Measurements from ENCODE around the gene AASS. TPM values are rescaled to one million over a fixed set of nuclear protein-coding genes. Genes with fewer than 3 reads are reported as not detected.
"Not testable (repeated sequence)": the region's sequence is repeated elsewhere in the genome, so short reads cannot be mapped to it uniquely, and the experiment has no call there.

The AASS gene
- total RNA-seq, result 39.7 and 44.5 TPM in 2 replicates

DNA sequence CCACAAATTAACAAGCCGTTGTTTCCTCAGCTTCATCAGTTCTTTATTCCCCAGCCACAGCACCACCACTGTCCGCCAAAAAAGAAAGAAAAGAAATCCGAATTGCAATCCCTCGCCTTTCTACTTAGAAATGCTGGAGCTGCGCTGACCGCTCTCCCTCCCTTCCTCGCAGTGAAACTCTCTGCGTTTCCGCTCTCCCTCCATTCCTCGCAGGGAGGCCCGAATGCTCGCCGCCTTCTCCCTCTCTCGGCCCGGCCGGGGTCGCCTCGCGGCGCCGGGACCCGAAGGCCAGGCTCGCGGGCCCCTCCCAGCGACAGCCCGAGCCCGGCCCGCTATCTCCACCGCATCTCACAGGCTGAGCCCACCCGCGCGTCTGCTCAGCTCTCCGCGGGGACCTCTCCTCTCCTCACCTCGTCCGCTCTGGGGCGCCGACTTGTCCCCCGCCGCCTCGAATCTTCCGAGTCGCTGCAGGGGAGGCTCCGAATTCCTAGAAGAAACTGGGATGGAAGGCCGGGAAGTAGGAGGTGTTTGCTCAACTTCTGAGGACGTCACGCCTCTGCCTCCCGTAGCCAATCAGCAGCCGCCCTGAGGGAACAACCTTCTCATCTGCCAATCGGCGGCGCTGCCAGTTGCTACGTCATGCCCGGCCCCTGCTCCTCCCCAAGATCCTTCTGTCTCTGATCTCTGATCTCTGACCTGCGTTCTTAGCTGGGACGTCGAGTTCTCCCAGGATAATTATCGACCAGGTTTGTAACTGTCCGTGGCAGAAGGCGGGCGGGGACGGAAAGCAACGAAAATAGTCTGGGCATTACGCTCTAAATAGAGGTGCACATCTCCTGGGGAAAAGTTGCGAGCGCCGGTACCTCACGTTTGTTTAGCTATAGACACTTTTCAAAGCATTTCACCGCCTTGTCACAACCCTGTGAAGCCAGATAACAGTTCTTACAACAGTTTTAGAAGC is at the start of gene AASS:
Gene AASS (minus strand): TSS at position 499 of the 961 bp plus-strand sequence. CDS start 10,523 bp downstream, outside the sequence.
- peak; percentile 98 for DNase-seq

DNA sequence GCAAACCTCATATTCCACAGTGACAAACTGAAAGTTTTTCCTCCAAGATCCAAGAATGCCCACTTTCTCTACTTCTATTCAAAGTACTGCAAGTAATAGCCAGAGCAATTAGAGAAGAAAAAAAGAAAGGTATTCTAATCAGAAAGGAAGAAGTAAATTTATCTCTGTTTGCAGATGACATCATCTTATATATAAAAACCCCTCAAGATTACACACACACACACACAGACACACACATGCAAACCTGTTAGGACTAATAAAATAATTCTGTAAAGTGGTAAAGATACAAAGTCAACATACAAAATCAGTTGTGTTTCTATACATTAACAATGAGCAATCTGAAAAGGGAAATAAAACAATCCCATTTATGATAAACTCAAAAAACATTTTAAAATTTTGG is 44.7 kb upstream of the AASS start:
- DNase-seq, result no peak

DNA sequence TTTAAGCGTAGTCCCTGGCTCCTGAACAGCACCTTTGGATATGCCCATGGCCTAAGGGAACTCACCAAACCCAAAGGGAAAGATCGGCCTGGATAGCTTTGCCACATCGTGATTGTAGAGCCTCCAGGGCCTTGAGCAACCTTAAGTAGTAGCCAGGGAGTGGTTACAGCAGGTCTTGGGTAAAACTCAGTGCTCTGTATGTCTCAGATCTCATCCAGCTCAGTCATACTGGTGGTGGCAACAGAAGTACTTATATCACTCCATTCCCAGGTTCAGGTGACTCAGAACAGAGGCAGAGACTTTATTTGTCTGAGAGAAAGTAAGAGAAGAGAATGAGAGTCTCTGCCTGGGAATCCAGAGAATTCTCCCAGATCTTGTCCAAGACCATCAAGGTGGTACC is 39.1 kb upstream of the AASS start:
- DNase-seq, result no peak

DNA sequence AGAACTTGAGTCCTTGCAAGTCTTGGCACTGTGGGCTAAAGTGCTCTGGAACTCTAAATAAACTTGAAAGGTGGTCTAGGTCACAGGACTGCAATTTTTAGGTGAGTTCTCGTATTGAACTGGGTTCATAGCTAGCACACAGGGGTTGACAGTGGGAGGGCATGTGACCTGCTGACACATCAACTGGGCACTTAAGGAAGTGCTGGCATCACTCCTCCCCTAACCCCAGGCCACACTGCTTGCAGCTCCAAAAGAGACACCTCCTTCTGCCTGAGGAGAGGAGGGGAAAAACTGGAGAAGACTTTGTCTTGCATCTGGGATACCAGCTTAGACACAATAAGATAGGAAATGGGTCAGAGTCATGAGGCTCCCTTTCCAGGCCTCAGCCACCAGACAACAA is 38.0 kb upstream of the AASS start:
- no peak for DNase-seq

DNA sequence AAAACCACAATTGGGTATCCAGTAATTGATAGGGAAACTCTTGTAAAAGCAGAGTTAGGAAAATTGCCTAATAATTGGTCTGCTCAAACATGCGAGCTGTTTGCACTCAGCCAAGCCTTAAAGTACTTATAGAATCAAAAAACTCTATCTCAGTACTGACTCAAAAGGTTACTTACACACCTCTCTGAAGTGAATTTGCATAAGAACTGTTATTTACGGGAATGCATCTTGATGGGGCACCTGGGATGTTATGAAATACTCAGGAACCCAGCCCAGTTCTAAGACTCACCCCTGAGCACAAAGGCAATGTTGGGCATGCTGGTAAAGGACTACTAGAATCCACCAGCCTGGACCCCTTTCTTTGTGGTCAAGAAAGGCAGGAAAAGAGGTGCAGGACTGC is 28.1 kb upstream of the AASS start:
- DNase-seq, result not testable (repeated sequence)

DNA sequence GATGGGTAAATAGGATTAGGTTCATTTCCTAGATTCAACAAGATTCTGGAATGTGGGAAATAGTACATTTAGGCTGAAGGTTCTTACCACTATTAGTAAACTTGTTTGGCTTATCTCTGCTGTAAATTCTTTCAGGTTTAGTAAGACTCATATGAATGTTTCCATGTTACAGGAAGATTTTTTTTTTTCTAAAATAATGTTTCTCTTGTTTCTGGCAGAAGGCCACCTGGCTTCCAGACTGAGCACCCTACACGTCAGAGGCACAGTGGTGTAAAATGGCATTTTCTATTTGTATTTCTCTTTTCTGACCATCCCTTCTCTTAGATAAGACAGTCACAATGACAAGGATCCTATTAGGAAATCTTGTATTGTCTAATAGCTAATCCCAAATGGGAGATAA is 22.7 kb upstream of the AASS start:
- peak; percentile 37 for DNase-seq

DNA sequence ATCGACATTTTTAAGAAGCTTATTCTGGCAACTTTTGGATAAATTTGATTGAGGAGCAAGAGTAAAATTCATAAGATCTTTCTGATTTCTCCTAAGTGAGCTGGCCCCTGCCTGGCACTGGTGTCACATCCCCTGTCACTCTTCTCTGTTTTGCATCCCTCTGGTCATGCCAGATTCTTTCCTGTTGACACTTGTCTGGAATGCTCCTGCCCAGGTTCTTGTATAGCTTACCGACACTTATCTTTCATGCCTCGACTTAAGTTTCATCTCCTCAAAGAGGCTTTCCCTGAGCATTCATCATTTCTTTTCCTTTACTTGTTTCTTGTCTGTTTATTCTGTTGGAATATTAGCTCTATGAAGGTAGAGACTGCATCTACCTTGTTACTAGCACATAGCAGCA is 22.2 kb upstream of the AASS start:
- DNase-seq, result no peak

DNA sequence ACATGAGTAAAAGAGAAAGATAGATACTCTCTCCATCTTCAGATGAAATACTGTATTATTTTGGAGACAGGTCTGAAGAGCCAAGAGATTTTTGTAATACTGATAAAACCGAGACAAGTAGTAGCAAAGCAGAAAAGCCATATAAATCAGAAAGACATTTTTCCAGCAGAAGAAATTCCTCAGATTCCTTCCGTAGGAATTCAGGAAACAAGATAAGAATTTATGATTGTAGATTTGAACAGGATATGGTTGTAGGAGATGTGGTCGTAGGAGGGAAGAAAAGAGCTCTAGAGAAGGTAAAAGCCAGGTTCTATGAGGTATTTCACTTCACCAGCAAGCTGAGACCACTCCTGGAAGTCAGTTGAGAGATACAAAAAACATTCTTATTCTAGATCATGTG is 17.6 kb upstream of the AASS start:
- peak; percentile 19 for DNase-seq

DNA sequence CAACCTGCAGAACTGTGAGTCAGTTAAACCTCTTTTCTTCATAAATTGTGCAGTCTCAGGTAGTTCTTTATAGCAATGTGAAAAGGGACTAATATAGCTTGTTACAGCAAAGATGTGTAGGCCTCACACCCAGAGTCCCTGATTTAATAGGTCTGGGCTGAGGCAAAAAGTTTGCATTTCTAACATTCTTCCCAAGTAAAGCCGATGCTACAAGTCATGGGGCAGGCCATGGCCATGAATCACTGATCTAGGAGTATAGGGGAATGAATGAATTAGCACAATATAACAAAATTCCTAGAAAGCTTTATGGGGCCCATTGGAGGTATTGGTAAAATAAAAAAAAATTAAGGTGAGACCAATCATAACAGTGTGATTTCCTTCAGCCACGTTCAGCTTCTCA is 11.5 kb upstream of the AASS start:
- DNase-seq, result no peak

DNA sequence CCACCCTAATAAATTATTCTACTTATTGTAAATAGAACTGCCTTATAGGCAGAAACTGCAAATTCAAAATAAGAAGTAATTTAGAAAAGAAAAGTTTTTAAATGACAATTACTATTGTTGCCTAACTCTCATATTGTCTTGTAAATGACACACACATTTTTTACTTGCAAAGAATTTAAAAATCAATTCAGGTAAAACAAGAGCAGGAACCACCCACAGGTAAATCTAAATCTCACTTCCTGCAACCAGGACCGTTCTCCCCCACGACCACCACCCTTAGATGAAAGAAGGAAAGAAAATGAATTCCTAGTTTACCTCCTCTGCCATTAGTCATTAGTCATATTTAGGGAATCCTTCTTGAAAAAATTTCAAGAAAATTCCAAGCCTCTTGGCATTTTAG is 4.8 kb upstream of the AASS start:
- no peak for DNase-seq

DNA sequence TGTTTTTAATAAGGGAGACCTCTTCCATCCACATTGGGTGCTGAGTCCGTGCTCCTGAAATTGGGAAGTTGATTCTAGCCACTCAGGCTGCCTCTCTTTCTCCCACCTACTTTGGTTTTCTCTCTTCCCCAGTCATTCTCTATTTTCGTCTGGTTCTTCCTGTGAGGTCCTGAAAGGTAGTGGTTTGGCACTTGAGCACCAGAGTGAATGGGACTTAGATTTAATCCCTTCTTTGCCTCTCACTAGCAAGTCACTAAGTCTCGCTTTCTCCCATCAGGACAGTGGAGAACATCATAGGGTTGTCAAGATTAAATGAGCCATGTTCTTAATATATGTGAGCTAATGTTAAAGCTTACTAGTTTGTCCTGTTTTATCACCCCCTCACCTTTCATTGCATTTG is 4.0 kb upstream of the AASS start:
- no peak for DNase-seq

DNA sequence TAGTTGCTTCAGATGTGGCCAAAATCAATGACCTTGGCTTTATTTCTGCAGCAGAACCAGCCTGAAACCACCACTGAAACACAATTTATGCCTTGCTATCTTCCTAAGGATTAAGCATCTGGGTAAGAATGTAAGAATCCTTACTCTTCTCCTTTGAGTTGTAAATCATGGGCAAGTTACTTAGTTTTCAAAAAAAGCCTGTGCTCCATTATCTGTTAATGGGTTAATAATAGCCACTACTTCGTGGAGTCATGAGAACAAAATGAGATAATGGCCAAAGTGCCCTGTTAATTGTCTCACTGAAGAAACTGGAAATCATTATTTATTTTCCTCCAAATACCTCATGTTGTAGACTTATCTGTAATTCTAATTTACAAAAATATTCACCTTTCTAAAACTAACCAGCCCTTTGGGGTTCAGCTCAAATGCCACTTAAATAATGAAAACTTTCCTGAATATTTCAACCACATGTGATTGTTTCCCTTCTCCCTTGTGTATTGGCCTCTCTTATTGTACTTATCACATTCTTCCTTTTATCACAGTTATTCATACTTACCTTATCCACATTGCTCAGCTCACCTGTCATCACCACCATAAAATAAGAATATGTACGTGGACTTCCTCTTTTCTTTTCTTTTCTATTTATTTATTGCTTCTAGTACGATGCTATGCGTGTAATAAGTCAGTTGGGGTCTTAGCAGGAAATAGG is 2.0 kb upstream of the AASS start:
- no peak for DNase-seq

DNA sequence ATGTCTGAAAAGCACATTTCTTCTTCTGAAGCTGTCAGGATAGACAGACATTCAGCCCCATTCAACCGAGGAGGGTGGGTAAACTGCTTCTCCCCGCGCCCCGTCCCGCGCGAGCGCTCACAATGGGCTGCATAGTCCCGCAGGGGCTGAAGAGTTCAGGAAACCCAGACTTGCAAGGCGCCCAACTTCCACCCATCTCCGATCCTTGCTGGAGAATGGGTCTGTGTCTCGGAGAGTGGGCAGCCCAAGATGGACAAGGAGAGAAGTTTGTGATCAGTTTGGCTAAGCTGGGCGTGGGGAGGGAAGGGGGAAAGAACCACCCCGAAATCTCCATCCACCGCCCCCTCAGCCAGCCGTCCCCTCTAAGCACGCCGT is 686 bp downstream of the AASS start:
- DNase-seq, result peak; percentile 54

DNA sequence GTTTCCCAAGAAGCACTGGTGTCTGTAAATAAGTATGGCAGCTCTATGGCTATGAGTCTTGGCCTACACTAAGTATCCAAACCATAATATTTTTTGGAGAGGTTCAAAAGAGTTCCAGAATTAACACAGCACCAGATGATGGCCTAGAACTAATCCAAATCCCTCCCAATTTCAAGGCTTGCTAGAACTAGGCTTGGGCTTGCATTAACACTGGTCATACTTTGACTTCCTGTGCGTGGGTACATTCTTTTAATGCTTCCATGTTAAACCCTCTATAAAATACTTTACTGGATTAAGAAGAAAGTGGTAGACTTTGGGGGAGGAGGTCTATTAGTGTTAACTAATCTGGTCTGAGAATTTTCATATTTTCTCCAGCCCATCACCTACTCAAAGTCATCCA is 3.1 kb downstream of the AASS start:
- DNase-seq, result no peak

DNA sequence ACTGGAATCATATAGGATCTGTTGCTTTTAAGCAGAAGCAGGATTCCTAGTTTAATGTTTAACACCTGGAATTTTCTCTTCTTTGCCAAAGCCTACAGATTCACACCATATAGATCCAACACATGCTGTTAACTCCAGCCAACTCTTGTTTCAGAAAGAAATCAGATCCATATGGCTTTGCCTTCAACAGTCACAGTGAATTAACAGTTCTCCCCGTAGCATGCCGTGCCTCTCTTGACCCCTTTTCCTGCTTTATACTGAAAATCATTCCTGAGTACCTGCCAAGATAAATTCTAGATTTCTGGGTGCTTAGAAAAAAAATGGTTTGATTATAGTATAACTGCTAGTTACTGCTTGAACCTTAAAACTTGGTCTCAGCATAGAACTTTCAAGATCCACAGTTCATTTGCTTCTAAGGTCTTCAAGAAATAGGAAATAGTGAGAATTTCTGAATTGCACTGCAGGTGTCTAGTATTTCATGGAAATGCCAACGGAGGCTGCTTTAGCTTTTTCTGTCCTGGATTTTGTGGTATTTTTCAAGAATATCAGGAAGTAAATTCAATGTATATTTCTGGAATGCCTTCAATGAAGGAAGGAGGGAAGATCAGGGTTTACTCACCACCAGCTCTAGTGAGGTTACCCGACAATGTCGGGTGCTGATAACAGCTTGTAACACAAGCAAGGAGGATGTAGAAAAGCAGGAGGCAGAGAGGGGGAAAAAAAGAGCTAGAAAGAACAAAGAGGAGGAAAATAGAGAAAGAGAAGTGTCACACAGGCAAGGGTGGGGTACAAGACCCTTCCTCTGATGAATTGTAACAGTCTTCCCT is 6.6 kb downstream of the AASS start:
- DNase-seq, result peak; percentile 55

DNA sequence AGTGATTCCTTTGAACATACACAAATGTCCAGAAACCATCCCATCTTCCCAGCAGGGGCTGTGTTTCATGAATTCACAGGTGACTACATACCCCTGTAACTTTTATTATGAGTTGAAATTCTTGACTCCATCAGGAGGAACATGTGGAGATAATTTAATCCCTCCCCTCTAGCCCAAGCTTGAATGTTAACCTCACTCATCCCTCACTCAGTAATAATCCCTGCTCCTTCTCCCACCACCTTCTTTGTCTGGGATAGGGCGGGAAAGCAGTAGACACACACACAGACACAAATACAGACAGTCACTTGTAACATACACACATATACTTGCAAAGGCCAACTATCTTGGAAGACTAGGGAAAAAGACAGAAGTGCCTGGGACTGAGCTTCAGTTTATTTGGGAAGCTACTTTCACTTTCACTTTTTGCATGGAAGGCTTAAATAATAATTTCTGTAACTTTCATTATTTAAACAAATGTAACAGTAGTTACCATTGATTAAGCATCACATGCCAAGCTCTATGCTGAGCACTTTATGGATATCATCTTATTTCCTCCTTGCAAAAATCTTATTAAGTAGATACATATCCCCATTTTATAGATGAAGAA is 7.3 kb downstream of the AASS start:
- peak; percentile 38 for DNase-seq

DNA sequence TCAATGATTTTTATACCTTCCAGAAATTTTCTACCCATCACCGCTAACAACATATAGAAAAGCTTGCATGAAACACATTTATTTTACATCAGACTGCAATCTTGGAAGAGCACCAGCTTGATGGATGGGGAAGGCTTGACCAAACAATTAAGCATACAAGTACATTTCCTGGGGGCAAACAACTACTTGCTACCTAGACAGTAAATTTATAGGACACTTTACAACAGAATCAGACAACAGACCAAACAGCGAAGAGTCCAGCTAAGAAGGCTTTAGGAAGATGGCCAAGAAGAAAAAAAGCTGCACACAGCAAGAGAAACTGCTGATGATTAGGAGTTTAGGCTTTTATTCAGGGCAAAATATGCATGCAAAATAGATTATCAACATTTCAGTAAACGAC is 8.0 kb downstream of the AASS start:
- DNase-seq, result peak; percentile 2

DNA sequence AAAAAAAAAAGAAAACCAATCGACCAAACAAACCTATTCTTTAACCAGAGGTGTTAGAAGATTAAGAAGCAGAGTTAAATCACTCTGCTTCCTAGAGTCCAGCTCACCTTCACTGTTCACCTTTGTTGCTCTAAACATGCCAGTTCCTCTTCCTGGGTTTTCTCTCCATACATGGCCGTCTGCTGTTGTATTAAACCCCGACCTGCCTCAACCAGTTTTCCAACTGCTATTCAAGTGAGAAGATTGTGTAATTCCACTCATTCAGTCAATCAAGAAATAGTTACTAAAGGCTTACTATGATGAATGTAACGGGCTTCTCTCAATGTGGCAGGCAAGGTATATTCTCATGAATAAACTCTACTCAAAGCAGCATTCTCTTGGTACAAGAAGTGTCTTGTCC is 8.8 kb downstream of the AASS start:
- DNase-seq, result no peak

DNA sequence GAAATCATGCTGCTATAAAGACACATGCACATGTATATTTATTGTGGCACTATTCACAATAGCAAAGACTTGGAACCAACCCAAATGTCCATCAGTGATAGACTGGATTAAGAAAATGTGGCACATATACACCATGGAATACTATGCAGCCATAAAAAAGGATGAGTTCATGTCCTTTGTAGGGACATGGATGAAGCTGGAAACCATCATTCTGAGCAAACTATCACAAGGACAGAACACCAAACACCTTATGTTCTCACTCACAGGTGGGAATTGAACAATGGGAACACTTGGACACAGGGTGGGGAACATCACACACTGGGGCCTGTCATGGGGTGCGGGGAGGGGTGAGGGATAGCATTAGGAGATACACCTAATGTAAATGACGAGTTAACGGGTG is 9.3 kb downstream of the AASS start:
- not testable (repeated sequence) for DNase-seq

DNA sequence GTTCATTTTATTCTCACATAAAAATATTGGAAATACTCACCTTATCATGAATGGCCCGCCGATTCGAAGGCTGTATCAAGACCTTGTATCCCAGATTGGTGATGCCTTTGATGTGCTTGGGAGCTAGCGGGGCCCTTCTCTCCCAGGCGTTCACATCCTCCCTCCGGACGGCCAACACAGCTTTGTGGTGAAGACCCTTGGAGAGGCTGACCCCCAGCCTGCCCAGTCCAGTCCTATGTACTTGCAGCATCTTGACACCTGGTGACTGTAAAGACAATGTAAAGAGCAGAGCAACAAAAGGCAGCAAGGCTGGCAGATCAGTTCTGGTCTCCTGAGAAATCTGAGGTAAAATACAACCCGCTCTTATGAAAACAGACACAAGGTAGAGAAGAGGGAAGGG is 10.6 kb downstream of the AASS start:
- DNase-seq, result no peak

DNA sequence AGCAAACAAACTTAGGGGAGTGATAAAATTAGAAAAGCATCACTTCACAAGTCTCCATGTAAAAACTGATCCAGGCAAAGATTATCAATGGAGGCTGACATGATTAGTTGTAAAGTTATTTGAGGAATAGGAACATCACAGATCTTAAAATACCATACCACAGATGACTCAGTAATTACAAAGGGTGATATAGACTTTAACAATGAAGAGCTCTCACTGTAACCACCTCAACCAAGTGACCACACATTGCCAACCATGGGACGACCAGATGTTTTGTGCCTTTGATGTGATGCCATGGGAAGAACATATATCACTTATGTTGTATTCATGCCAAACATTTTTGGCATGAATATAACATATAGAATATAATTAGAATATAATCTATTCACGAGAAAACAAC is 11.7 kb downstream of the AASS start:
- no peak for DNase-seq

DNA sequence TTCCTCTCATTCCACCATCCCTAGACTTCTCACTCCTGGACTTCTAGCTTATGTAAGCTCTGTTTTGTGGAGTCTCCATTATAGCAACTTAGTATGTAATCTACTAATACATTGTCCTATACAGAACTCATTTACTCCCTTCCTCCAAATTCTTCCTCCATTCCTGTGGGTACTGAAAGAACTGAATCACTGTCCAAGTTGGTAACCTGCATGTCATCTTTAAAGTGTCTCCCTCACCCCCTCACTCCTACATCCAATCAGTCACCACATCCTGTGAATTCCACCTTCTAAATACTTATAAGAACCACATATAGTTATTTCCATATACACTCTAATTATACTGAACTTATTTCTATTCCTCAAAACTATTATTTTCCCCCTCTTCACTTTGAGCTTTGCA is 20.3 kb downstream of the AASS start:
- DNase-seq, result no peak

DNA sequence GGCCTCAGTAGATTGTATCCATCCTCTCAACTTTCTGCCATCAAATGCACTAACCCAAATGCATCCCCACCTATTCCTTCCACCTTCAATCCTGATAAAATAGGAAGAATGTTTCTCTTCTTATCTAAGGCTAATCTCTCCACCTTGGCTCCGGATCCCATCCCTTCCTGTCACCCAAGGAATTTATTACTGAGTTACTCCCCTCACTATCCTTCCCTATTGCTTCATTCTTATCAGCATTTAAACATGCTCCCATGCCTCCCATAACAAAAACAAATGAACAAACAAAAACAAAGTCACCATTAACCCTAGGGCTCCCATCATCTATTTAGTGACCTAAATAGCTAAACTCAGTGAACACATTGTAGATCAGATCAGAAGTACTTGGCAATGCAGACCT is 25.3 kb downstream of the AASS start:
- DNase-seq, result no peak

Data from dermis blood vessel endothelial cell (primary cell).